ENCODE data around the gene TXNRD1.

The TXNRD1 gene

DNA sequence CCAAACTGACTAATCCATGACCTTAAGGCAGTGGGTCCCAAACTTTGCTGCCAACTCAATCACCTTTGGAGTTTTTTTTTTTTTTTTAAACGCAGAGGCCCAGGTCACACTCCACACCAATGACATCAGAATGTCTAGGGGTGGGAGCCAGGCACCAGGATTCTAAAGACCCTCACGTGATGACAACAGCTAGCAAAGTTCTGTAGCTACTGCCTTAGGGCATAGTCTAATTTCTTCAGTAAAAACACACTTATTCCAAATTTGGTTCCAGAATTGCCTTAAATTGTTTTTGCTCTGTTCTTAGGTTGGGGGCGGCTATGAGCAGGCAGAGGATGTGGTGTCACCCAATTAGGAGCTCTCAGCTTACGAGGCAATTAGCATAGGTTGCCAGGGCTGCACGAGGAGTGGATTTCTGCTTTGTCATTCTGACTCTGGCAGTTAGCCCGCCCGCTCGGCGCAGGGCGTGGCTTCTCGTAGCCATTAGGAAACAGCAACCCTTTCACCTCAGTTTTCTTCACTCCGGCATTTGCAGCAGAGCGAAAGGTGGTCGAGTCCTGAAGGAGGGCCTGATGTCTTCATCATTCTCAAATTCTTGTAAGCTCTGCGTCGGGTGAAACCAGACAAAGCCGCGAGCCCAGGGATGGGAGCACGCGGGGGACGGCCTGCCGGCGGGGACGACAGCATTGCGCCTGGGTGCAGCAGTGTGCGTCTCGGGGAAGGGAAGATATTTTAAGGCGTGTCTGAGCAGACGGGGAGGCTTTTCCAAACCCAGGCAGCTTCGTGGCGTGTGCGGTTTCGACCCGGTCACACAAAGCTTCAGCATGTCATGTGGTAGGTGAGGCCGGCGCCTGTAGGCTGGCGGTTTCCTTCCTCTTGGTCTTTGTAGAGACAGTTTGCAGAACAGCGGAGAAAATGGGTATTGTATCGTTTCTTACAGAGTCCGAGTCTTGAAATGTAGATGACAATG is 71.2 kb downstream of the TXNRD1 start:
- TF ChIP-seq, protein P1, sequence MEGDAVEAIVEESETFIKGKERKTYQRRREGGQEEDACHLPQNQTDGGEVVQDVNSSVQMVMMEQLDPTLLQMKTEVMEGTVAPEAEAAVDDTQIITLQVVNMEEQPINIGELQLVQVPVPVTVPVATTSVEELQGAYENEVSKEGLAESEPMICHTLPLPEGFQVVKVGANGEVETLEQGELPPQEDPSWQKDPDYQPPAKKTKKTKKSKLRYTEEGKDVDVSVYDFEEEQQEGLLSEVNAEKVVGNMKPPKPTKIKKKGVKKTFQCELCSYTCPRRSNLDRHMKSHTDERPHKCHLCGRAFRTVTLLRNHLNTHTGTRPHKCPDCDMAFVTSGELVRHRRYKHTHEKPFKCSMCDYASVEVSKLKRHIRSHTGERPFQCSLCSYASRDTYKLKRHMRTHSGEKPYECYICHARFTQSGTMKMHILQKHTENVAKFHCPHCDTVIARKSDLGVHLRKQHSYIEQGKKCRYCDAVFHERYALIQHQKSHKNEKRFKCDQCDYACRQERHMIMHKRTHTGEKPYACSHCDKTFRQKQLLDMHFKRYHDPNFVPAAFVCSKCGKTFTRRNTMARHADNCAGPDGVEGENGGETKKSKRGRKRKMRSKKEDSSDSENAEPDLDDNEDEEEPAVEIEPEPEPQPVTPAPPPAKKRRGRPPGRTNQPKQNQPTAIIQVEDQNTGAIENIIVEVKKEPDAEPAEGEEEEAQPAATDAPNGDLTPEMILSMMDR (conservative IDR thresholded peaks at IDR 0.05; ENCODE audit: low read depth, low read length): peak; percentile 1
- peak; percentile 98 for DNase-seq (ENCODE audit: low read depth)
- H3K4me3 ChIP-seq (ENCODE audit: low read depth, low read length): peak overlapping the region; percentile 75

DNA sequence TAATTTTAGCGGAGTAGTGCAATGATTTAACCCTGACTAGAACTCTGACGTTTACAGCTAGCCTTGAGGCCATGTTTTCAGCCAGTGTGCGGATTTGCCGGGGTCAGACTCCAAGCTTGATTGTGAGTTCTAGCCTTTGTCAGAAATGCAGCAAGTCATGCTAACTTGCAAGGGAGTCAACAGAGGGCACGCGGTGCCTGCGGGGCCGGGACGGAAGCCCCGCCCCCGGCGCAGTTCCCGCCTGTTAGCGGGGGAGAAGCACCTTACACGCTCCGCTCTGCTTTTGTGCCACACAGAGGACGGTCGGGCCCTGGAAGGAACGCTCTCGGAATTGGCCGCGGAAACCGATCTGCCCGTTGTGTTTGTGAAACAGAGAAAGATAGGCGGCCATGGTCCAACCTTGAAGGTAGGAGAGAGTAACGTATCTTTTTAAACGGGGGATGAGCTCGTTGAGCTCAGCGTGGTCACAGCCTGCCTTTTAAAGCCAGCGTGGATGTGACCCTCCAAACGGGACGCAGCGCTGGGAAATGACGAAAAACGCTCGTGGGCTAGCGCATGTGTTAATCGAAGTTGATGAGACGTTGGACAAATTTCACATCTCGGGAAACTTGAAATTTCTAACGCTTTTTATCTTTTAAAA is 73.2 kb downstream of the TXNRD1 start:
- DNase-seq (ENCODE audit: low read depth): peak; percentile 81
- TF ChIP-seq, protein P1 (conservative IDR thresholded peaks at IDR 0.05; ENCODE audit: low read depth, low read length): no peak
- peak overlapping the region; percentile 75 for H3K4me3 ChIP-seq (ENCODE audit: low read depth, low read length)

DNA sequence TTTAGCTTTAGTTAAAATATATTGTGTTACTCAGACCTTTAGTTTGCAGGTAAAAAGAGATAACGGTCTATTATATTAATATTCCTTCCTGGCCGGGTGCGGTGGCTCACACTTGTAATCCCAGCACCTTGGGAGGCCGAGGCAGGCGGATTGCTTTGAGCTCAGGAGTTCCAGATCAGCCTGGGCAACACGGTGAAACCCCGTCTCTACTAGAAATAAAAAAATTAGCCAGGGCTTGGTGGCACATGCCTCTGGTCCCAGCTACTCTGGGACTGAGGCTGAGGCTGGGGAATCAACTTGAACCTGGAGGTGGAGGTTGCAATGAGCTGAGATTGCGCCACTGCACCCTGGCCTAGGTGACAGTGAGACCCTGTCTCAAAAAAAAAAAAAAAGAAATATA is 74.7 kb downstream of the TXNRD1 start:
- no peak for DNase-seq (ENCODE audit: low read depth)
- TF ChIP-seq, protein P1 (conservative IDR thresholded peaks at IDR 0.05; ENCODE audit: low read depth, low read length): no peak
- H3K4me3 ChIP-seq (ENCODE audit: low read depth, low read length): peak overlapping the region; percentile 75

DNA sequence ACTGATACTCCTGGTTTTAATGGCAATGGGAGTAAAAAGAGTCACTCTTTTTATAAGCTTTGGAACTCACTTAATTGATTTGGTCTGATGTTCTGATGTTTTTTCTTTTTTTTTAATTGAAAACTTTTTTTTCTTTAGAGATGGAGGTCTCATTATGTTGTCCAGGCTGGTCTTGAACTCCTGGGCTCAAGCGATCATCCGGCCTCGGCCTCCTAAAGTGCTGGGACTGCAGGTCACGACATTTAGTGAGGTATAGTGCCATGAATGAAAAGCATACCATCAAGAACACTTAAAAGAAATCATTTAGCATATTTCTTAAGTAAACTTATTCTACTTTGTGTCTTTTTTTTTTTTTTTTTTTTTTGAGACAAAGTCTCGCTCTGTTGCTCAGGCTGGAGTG is 75.3 kb downstream of the TXNRD1 start:
- no peak overlapping the region for H3K4me3 ChIP-seq (ENCODE audit: low read depth, low read length)
- TF ChIP-seq, protein P1 (conservative IDR thresholded peaks at IDR 0.05; ENCODE audit: low read depth, low read length): no peak
- no peak for DNase-seq (ENCODE audit: low read depth)

DNA sequence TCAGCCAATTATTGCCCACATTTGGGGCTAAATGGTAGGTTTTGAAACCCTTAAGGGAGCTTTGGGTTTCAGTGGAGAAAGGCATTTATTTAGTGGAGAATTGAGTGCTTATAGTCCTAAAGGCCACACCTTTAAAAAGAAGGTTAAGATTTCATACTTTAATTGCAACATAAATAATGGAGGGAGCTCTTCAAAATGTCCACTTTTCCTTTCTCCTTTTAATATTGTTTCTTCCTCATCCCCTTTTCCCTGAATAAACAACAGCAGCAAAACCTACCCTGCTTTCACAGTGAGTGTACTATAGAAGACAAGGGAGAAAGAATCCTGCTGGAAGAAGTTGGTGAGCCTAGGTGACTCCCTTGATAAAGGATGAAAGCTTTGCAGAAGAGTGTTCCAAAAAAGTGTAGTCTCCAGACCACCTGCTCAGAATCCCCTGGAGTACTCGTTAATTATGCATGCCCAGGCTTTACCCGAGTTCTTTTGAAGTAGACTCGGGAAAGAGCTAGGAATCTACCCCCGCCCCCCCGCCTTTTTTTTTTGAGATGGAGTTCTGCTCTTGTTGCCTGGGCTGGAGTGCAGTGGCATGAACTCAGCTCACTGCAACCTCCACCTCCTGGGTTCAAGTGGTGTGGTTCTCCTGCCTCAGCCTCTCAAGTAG is 76.4 kb downstream of the TXNRD1 start:
- TF ChIP-seq, protein P1 (conservative IDR thresholded peaks at IDR 0.05; ENCODE audit: low read depth, low read length): no peak
- no peak overlapping the region for H3K4me3 ChIP-seq (ENCODE audit: low read depth, low read length)
- no peak for DNase-seq (ENCODE audit: low read depth)

DNA sequence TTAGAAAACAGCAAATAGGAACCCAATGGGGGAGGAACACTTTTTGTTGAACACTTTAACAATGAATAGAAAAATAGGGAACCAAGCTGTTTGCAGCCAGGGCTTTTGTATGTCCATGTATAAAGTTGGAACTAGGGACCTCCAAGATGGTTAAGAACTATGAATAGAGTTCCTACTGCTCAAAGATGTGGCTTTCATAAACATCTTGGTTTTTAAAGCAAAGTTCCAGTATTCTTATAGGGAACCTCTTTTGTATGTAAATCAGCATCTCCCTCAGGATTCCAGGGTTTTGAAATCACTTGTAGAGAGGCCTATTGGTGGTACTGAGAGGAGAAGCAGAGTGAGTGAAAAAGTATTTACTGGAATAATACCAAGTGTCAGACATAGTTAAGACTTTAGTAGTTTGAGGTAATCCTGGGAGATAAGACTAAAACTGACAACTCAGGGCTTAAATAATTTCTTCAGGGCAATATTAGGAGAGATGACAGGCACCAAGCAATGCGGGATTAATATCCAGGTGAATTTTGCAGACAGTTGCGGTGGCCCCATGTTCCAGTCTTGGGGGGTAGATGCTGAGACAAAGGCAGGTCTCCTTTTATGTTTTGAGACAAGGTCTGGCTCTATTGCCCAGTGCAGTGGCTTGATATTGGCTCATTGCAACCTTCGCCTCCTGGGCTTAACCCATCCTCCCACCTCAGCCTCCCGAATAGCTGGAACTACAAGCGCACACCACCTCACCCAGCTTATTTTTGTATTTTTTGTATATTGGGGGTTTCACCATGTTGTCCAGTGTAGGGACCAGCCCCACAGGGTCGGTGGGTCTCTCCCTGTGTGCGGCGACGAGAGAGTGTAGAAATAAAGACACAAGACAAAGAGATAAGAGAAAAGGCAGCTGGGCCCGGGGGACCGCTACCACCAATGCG is 77.6 kb downstream of the TXNRD1 start:
- no peak for DNase-seq (ENCODE audit: low read depth)
- TF ChIP-seq, protein P1 (conservative IDR thresholded peaks at IDR 0.05; ENCODE audit: low read depth, low read length): no peak
- no peak overlapping the region for H3K4me3 ChIP-seq (ENCODE audit: low read depth, low read length)

Data from choroid plexus epithelial cell (primary cell).